ENCODE data around the gene TEAD4.

The TEAD4 gene

DNA sequence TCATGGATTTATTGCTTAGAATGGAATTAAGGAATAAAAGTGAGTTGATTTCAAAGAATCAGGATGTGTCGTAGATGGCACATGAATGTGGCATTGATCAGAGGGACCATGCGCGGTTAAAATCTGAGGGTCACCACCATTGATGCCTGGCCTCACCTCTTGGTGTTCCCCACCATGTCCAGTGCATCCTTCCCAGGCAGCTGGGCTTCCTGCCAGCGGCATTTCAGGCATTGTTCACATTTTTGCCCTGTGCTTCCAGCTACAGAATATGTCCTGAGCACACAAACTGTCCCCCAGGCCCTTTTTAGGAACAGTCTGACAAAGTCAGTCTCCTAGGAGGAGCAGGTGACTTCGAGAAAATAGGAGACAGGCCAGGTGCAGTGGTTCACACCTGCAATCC lies 76.0 kb downstream of the TEAD4 start:
- no peak overlapping the region for H2AFZ ChIP-seq (ENCODE audit: low read depth, low read length)
- H3K27me3 ChIP-seq (ENCODE audit: low read depth, low read length): no peaks in the 10 kb centered on the region
- H3K4me2 ChIP-seq (ENCODE audit: low read length): no peak overlapping the region
- H3K9ac ChIP-seq (ENCODE audit: low read length): no peak overlapping the region
- TF ChIP-seq, protein P1, sequence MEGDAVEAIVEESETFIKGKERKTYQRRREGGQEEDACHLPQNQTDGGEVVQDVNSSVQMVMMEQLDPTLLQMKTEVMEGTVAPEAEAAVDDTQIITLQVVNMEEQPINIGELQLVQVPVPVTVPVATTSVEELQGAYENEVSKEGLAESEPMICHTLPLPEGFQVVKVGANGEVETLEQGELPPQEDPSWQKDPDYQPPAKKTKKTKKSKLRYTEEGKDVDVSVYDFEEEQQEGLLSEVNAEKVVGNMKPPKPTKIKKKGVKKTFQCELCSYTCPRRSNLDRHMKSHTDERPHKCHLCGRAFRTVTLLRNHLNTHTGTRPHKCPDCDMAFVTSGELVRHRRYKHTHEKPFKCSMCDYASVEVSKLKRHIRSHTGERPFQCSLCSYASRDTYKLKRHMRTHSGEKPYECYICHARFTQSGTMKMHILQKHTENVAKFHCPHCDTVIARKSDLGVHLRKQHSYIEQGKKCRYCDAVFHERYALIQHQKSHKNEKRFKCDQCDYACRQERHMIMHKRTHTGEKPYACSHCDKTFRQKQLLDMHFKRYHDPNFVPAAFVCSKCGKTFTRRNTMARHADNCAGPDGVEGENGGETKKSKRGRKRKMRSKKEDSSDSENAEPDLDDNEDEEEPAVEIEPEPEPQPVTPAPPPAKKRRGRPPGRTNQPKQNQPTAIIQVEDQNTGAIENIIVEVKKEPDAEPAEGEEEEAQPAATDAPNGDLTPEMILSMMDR (IDR thresholded peaks at IDR 0.05; ENCODE audit: low read depth, low read length): no peak
- TF ChIP-seq EZH2phosphoT487 (IDR thresholded peaks at IDR 0.05; ENCODE audit: low read depth): no peak
- H3K36me3 ChIP-seq (replicated peaks; ENCODE audit: low read depth, low read length): no peaks in the 10 kb centered on the region
- no peaks in the 10 kb centered on the region for H3K9me3 ChIP-seq (ENCODE audit: insufficient read depth, low read length)
- H3K4me3 ChIP-seq (ENCODE audit: low read length): no peak overlapping the region
- no peaks in the 10 kb centered on the region for H3K4me1 ChIP-seq (ENCODE audit: low read length)
- H3K79me2 ChIP-seq (ENCODE audit: low read length): no peaks in the 10 kb centered on the region
- H3K27ac ChIP-seq (ENCODE audit: low read length): no peak overlapping the region
- H4K20me1 ChIP-seq (ENCODE audit: insufficient read depth, low read length): no peaks in the 10 kb centered on the region

DNA sequence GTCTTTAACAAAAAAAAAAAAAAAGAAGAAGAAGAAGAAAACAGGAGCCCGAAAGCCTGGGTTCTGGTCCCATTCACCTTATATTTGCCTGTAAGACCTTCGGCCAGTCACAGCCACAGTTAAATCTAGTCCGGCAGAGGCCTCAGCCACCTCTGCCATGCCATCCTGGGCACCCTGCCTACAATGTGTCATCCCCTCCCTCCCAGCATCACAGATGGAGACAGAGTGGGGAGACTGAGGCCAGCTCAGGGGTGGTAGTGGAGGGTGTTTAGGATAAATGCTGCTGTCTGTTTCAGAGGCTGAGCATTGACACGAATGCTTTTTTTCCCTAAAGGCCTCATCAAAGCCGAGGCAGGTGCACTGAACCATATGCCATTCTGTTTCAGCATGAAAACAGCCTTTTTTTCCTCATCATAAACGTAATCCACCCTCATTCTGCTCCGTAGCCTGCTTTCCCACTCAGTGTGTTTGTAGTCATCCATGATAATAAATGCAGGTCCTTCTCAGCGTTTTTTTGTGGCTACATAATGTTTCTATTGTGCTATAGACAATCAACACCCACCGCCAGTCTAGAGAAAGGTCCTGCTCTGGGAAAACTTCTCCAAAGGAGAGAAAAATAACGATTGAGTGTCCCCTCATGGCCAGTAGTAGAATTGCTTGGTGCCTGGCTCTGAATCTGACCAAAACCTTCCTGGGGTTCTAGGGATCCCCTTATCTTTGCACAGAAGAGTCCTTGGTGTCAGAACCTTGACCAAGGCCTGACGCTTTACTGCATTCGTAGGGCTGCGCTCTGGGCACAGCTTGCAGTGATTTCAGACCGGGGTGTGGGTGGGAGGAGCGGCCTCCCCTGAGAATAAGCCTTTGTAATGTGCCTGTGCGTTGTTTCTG lies 76.9 kb downstream of the TEAD4 start:
- Histone ChIP-seq H4K20me1 (ENCODE audit: insufficient read depth, low read length) (no peaks in the 10 kb centered on the region), H3K9me3 (ENCODE audit: insufficient read depth, low read length) (no peaks in the 10 kb centered on the region), H2AFZ (ENCODE audit: low read depth, low read length) (no peak overlapping the region), H3K27ac (ENCODE audit: low read length) (no peak overlapping the region), H3K4me3 (ENCODE audit: low read length) (no peak overlapping the region), H3K79me2 (ENCODE audit: low read length) (no peaks in the 10 kb centered on the region), H3K36me3 (replicated peaks; ENCODE audit: low read depth, low read length) (no peaks in the 10 kb centered on the region), H3K4me1 (ENCODE audit: low read length) (no peaks in the 10 kb centered on the region), H3K27me3 (ENCODE audit: low read depth, low read length) (no peaks in the 10 kb centered on the region), H3K9ac (ENCODE audit: low read length) (no peak overlapping the region), H3K4me2 (ENCODE audit: low read length) (no peak overlapping the region)
- no peak for TF ChIP-seq EZH2phosphoT487 (IDR thresholded peaks at IDR 0.05; ENCODE audit: low read depth)

DNA sequence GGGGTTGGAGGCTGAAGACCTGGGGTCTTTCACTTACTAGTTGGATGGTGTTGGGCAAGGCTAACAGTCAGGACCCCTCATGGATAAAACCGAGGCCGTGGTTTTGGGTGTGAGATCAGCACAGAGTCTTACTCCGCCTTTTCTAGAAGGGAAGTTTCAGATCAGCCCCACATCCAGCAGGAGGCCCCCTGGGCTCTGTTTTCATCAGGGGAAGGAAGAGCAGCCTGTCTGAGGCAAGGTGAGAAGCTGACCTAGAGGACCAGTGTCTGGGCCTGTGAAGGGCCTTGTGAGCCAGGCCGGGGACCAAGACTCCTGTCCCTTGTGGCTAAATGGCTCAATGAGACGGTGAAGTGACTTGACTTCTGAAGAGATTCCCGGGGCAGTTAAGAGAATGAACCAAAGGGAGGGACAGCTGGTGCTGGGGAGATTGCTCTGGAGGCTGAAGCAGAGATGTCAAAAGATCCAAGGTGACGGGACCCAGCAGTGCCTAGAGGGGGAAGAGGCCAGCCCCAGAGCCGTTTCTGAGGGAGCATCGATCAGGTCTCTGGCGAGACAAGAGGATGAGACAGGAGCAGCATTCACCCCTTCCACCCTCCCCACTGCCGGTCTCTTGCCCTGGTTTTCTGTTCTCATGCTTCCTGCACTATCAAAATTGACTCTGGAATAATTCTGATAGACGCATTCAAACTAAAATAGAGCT lies 77.9 kb downstream of the TEAD4 start:
- H3K4me1 ChIP-seq (ENCODE audit: low read length): peaks cover 5% of the 10 kb centered on the region
- no peaks in the 10 kb centered on the region for H3K79me2 ChIP-seq (ENCODE audit: low read length)
- H3K36me3 ChIP-seq (replicated peaks; ENCODE audit: low read depth, low read length): no peaks in the 10 kb centered on the region
- no peak overlapping the region for H3K4me2 ChIP-seq (ENCODE audit: low read length)
- H2AFZ ChIP-seq (ENCODE audit: low read depth, low read length): no peak overlapping the region
- no peak overlapping the region for H3K4me3 ChIP-seq (ENCODE audit: low read length)
- H3K27me3 ChIP-seq (ENCODE audit: low read depth, low read length): no peaks in the 10 kb centered on the region
- H3K27ac ChIP-seq (ENCODE audit: low read length): no peak overlapping the region
- H3K9ac ChIP-seq (ENCODE audit: low read length): no peak overlapping the region
- H3K9me3 ChIP-seq (ENCODE audit: insufficient read depth, low read length): no peaks in the 10 kb centered on the region
- TF ChIP-seq EZH2phosphoT487 (IDR thresholded peaks at IDR 0.05; ENCODE audit: low read depth): no peak
- TF ChIP-seq, protein P1 (IDR thresholded peaks at IDR 0.05; ENCODE audit: low read depth, low read length): no peak
- no peaks in the 10 kb centered on the region for H4K20me1 ChIP-seq (ENCODE audit: insufficient read depth, low read length)

DNA sequence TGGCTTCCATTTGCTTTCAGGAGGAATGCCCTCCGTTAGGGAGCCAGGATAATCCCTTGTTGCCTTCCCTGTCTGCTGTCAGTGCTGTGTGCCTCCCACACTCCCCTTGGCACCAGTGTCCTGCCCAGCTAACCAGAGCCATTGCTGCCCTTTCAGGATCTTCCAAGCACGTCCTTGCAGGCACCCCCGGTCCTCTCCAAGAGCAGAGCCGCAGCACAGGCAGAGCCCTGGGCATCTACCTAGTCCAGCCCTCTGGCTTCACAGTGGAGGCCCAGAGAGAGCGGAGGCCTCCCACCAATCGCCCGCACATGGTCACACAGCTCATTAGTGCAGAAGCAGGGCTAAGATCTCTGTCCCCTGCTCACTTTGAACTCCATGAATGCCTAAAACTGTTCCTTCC lies 79.0 kb downstream of the TEAD4 start:
- no peaks in the 10 kb centered on the region for H3K27me3 ChIP-seq (ENCODE audit: low read depth, low read length)
- no peaks in the 10 kb centered on the region for H3K36me3 ChIP-seq (replicated peaks; ENCODE audit: low read depth, low read length)
- H3K27ac ChIP-seq (ENCODE audit: low read length): no peak overlapping the region
- H2AFZ ChIP-seq (ENCODE audit: low read depth, low read length): no peak overlapping the region
- TF ChIP-seq, protein P1 (IDR thresholded peaks at IDR 0.05; ENCODE audit: low read depth, low read length): no peak
- TF ChIP-seq EZH2phosphoT487 (IDR thresholded peaks at IDR 0.05; ENCODE audit: low read depth): no peak
- H4K20me1 ChIP-seq (ENCODE audit: insufficient read depth, low read length): no peaks in the 10 kb centered on the region
- H3K79me2 ChIP-seq (ENCODE audit: low read length): no peaks in the 10 kb centered on the region
- no peaks in the 10 kb centered on the region for H3K9me3 ChIP-seq (ENCODE audit: insufficient read depth, low read length)
- no peak overlapping the region for H3K4me3 ChIP-seq (ENCODE audit: low read length)
- H3K4me2 ChIP-seq (ENCODE audit: low read length): no peak overlapping the region
- peaks cover 15% of the 10 kb centered on the region for H3K4me1 ChIP-seq (ENCODE audit: low read length)
- no peak overlapping the region for H3K9ac ChIP-seq (ENCODE audit: low read length)
